PC-3 (cell line): ENCODE data around the gene CNIH3. TPM values are rescaled to one million over a fixed set of nuclear protein-coding genes. Genes with fewer than 3 reads are reported as not detected.

Experiments
- ATAC-seq: fragments of 200-7000 bp; cut with Tn5 transposase; 2 replicates; pipeline ENCODE4 v1.9.1; 2020; ENCODE audit warnings: mild to moderate bottlenecking, moderate library complexity
- BruUV-seq: library from RNA; stranded (reverse); fragments of 400-500 nt; replicated peaks from 2 replicates; lab custom pipeline; 2021; lab: Mats Ljungman, UMichigan
- CTCF ChIA-PET: fragments of 300-600 bp; sonication (Branson Sonifier 250); formaldehyde crosslinking; loops from one replicate; lab custom pipeline; 2022; ENCODE audit warnings: antibody characterized with exemption; lab: Charles Lee
- POLR2A ChIA-PET: fragments of 300-600 bp; sonication (Branson Sonifier 250); formaldehyde crosslinking; loops from one replicate; lab custom pipeline; 2022; ENCODE audit warnings: antibody characterized with exemption; ENCODE audit not compliant: unreplicated experiment; lab: Charles Lee
- DNase-seq: peaks from one replicate; pipeline ENCODE4 v3.0.0-alpha.2; 2015
- H2AFZ ChIP-seq: fragments of 300-600 bp; sonication (generic); 2 replicates; pipeline ENCODE4 v1.6.0; 2016; ENCODE audit warnings: antibody characterized with exemption, low read length
- H3F3A ChIP-seq: fragments of 300-600 bp; sonication (generic); one replicate; pipeline ENCODE4 v1.6.0; 2017; ENCODE audit warnings: antibody characterized with exemption, low read length, control low read depth, mild to moderate bottlenecking; ENCODE audit not compliant: unreplicated experiment
- H3K27ac ChIP-seq: fragments of 300-600 bp; sonication (generic); 2 replicates; pipeline ENCODE4 v1.5.1; 2016; ENCODE audit warnings: mild to moderate bottlenecking, low read length
- H3K27me3 ChIP-seq: fragments of 300-600 bp; sonication (generic); 2 replicates; pipeline ENCODE4 v1.6.1; 2016; ENCODE audit warnings: low read length, mixed read lengths
- H3K36me3 ChIP-seq: fragments of 300-600 bp; sonication (generic); 2 replicates; pipeline ENCODE4 v1.6.1; 2016; ENCODE audit warnings: low read depth, mixed run types, low read length, mixed read lengths
- H3K4me1 ChIP-seq: fragments of 300-600 bp; sonication (generic); 2 replicates; pipeline ENCODE4 v1.5.1; 2016; ENCODE audit warnings: low read length; ENCODE audit not compliant: insufficient read depth
- H3K4me2 ChIP-seq: fragments of 300-600 bp; sonication (generic); 2 replicates; pipeline ENCODE4 v1.6.0; 2016; ENCODE audit warnings: low read length
- H3K4me3 ChIP-seq: fragments of 300-600 bp; sonication (generic); 2 replicates; pipeline ENCODE4 v1.5.1; 2016; ENCODE audit warnings: mild to moderate bottlenecking, low read length, mixed read lengths
- H3K79me2 ChIP-seq: fragments of 300-600 bp; sonication (generic); 2 replicates; pipeline ENCODE4 v1.6.1; 2017; ENCODE audit warnings: low read length, mixed read lengths
- H3K9ac ChIP-seq: fragments of 300-600 bp; sonication (generic); 2 replicates; pipeline ENCODE4 v1.6.0; 2016; ENCODE audit warnings: mild to moderate bottlenecking, low read length
- H3K9me2 ChIP-seq: fragments of 300-600 bp; sonication (generic); replicated peaks from 2 replicates; pipeline ENCODE4 v1.6.1; 2016; ENCODE audit warnings: mixed run types, low read length, mixed read lengths
- H3K9me3 ChIP-seq: fragments of 300-600 bp; sonication (generic); 2 replicates; pipeline ENCODE4 v1.6.1; 2016; ENCODE audit warnings: low read length, mixed read lengths
- H4K20me1 ChIP-seq: fragments of 300-600 bp; sonication (generic); 2 replicates; pipeline ENCODE4 v1.6.1; 2016; ENCODE audit warnings: low read length, mixed read lengths
- CTCF ChIP-seq: fragments of 300-600 bp; sonication (generic); conservative IDR thresholded peaks from 2 replicates; pipeline ENCODE4 v1.5.1; 2017; ENCODE audit warnings: antibody characterized with exemption, low read depth, mild to moderate bottlenecking, low read length
- EZH2 ChIP-seq: fragments of 300-600 bp; sonication (generic); IDR thresholded peaks from one replicate; pipeline ENCODE4 v1.6.1; 2017; ENCODE audit warnings: antibody characterized with exemption, mild to moderate bottlenecking, low read length; ENCODE audit not compliant: unreplicated experiment
- EZH2phosphoT487 ChIP-seq: fragments of 300-600 bp; sonication (generic); IDR thresholded peaks from 2 replicates; pipeline ENCODE4 v1.6.1; 2018; ENCODE audit warnings: mild to moderate bottlenecking, antibody characterized with exemption, low read length, borderline replicate concordance
- intact Hi-C: fragments of 100-400 bp; cut with micrococcal nuclease; formaldehyde crosslinking; loops from 2 replicates; pipeline ENCODE4 v1.9.0; 2023
- total RNA-seq: library from RNA; depleted of rRNA; stranded (reverse); fragments of >200 nt; gene quantifications from 2 replicates; pipeline ENCODE4 v1.2.3, GENCODE V29; 2014

Gene CNIH3
- total RNA-seq, 1 experiment from 2014 or later: 7.4 TPM

- ATAC-seq (no peak), DNase-seq (no peak)
- H3K27me3 ChIP-seq: no peaks in the 10 kb centered on the region
- no peaks in the 10 kb centered on the region for H3K9me3 ChIP-seq
- H4K20me1 ChIP-seq: no peaks in the 10 kb centered on the region
- H3K27ac ChIP-seq: no peak overlapping the region
- H2AFZ ChIP-seq: no peak overlapping the region
- TF ChIP-seq EZH2phosphoT487 (no peak), EZH2 (no peak), CTCF (no peak)
- no peak overlapping the region for H3K4me2 ChIP-seq
- BruUV-seq: no TSS peak
- peaks cover 21% of the 10 kb centered on the region for H3K4me1 ChIP-seq
- H3K9me2 ChIP-seq: no peaks in the 10 kb centered on the region
- POLR2A ChIA-PET: no interaction called here
- H3K36me3 ChIP-seq: no peaks in the 10 kb centered on the region
- H3F3A ChIP-seq: no peaks in the 10 kb centered on the region
- intact Hi-C loops: no loop called here
- no peak overlapping the region for H3K4me3 ChIP-seq
- no peak overlapping the region for H3K9ac ChIP-seq
- no peaks in the 10 kb centered on the region for H3K79me2 ChIP-seq
- CTCF ChIA-PET: no interaction called here
These were observed 13.8 kb downstream of the CNIH3 start for GRCh38 chr1:224629965-224630364.

GRCh38 chr1:224631462-224632115 lies 15.5 kb downstream of the CNIH3 start:
- Histone ChIP-seq H3K4me2 (no peak overlapping the region), H3K4me1 (peaks cover 38% of the 10 kb centered on the region), H3K27ac (no peak overlapping the region), H3K27me3 (no peaks in the 10 kb centered on the region), H3K9me3 (no peaks in the 10 kb centered on the region), H3K9me2 (no peaks in the 10 kb centered on the region), H3K4me3 (no peak overlapping the region), H3K79me2 (no peaks in the 10 kb centered on the region), H2AFZ (no peak overlapping the region), H4K20me1 (no peaks in the 10 kb centered on the region), H3K36me3 (no peaks in the 10 kb centered on the region), H3K9ac (no peak overlapping the region), H3F3A (no peaks in the 10 kb centered on the region)
- intact Hi-C loops: no loop called here
- BruUV-seq: no TSS peak
- TF ChIP-seq EZH2phosphoT487 (no peak), EZH2 (no peak), CTCF (no peak)
- ChIA-PET POLR2A (no interaction called here), CTCF (no interaction called here)
- DNase-seq: no peak
- ATAC-seq: no peak

- H3K9me3 ChIP-seq: no peaks in the 10 kb centered on the region
- H2AFZ ChIP-seq: no peak overlapping the region
- H3K4me1 ChIP-seq: peaks cover 43% of the 10 kb centered on the region
- ChIA-PET POLR2A (interaction anchor here (0.5 to 0.7 kb wide), 2 partner anchors 14 to 49 kb away, joined by 4 to 5 read pairs; no protein-coding TSS in a partner anchor), CTCF (no interaction called here)
- intact Hi-C loops: no loop called here
- H3K4me3 ChIP-seq: no peak overlapping the region
- no peaks in the 10 kb centered on the region for H3F3A ChIP-seq
- no peak overlapping the region for H3K9ac ChIP-seq
- no peaks in the 10 kb centered on the region for H3K36me3 ChIP-seq
- H3K27ac ChIP-seq: no peak overlapping the region
- H3K27me3 ChIP-seq: no peaks in the 10 kb centered on the region
- no peak overlapping the region for H3K4me2 ChIP-seq
- TF ChIP-seq EZH2 (no peak), CTCF (no peak), EZH2phosphoT487 (no peak)
- H3K9me2 ChIP-seq: no peaks in the 10 kb centered on the region
- ATAC-seq (peak; percentile 18; the same call in 1 of the 2 replicates), DNase-seq (peak; percentile 71)
- no peaks in the 10 kb centered on the region for H4K20me1 ChIP-seq
- no peaks in the 10 kb centered on the region for H3K79me2 ChIP-seq
- no TSS peak for BruUV-seq
These were observed 16.3 kb downstream of the CNIH3 start for GRCh38 chr1:224632381-224632871.
